RWPE2 (cell line): ENCODE data around the gene SHPK.

Experiments
- ATAC-seq: fragments of 200-7000 bp; cut with Tn5 transposase; 3 replicates; pipeline ENCODE4 v1.9.1; 2021; ENCODE audit warnings: low read depth
- DNase-seq: peaks from one replicate; pipeline ENCODE4 v3.0.0-alpha.2; 2020; ENCODE audit warnings: low spot score
- H3K27ac ChIP-seq: fragments of 450-650 bp; 2 replicates; pipeline ENCODE4 v1.5.1; 2017; ENCODE audit warnings: mild to moderate bottlenecking; ENCODE audit not compliant: poor library complexity, severe bottlenecking
- H3K27me3 ChIP-seq: fragments of 250-450 bp; sonication (Bioruptor Pico); 2 replicates; pipeline ENCODE4 v1.5.1; 2021; ENCODE audit warnings: mild to moderate bottlenecking, moderate library complexity; ENCODE audit not compliant: insufficient read depth, poor library complexity, severe bottlenecking
- H3K36me3 ChIP-seq: fragments of 250-450 bp; sonication (Bioruptor Pico); 2 replicates; pipeline ENCODE4 v1.5.1; 2020; ENCODE audit warnings: low read depth, mild to moderate bottlenecking, moderate library complexity
- H3K4me1 ChIP-seq: fragments of 250-450 bp; sonication (Bioruptor Pico); 2 replicates; pipeline ENCODE4 v1.5.1; 2021; ENCODE audit warnings: mild to moderate bottlenecking, moderate library complexity; ENCODE audit not compliant: insufficient read depth, poor library complexity, severe bottlenecking
- H3K4me3 ChIP-seq: fragments of 250-450 bp; sonication (Bioruptor Pico); 2 replicates; pipeline ENCODE4 v1.5.1; 2021; ENCODE audit warnings: mild to moderate bottlenecking, moderate library complexity; ENCODE audit not compliant: severe bottlenecking
- H3K9me3 ChIP-seq: fragments of 250-450 bp; sonication (Bioruptor Pico); 2 replicates; pipeline ENCODE4 v1.5.1; 2021; ENCODE audit warnings: mild to moderate bottlenecking, moderate library complexity; ENCODE audit not compliant: severe bottlenecking
- TF ChIP-seq, protein P1 (sequence below): fragments of 450-650 bp; IDR thresholded peaks from one replicate; pipeline ENCODE4 v1.5.1; 2017; ENCODE audit warnings: mild to moderate bottlenecking, moderate library complexity; ENCODE audit not compliant: poor library complexity, severe bottlenecking

The SHPK gene

DNA sequence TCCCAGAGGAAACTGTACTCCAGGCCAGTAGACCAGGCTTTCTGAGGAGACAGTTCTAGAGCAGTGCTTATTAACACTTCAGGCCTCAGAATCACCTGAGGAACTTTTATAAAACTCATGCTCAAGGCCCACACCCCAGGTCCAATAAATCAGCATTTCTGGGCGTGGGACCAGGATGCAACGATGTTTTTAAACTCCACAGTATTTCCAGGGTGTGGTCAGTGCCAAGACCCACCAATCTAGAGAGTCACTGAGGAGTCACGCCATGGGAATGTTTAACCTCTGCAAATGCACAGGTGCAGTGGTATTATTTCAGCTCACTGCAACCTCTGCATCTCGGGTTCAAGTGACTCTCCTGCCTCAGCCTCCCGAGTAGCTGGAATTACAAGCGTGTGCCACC lies 22.9 kb downstream of the SHPK start:
- Histone ChIP-seq H3K36me3 (peaks cover 52% of the 10 kb centered on the region), H3K27me3 (no peaks in the 10 kb centered on the region), H3K4me1 (peaks cover 6% of the 10 kb centered on the region), H3K9me3 (no peaks in the 10 kb centered on the region), H3K27ac (no peak overlapping the region), H3K4me3 (no peak overlapping the region)
- TF ChIP-seq, protein P1, sequence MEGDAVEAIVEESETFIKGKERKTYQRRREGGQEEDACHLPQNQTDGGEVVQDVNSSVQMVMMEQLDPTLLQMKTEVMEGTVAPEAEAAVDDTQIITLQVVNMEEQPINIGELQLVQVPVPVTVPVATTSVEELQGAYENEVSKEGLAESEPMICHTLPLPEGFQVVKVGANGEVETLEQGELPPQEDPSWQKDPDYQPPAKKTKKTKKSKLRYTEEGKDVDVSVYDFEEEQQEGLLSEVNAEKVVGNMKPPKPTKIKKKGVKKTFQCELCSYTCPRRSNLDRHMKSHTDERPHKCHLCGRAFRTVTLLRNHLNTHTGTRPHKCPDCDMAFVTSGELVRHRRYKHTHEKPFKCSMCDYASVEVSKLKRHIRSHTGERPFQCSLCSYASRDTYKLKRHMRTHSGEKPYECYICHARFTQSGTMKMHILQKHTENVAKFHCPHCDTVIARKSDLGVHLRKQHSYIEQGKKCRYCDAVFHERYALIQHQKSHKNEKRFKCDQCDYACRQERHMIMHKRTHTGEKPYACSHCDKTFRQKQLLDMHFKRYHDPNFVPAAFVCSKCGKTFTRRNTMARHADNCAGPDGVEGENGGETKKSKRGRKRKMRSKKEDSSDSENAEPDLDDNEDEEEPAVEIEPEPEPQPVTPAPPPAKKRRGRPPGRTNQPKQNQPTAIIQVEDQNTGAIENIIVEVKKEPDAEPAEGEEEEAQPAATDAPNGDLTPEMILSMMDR = no peak
- ATAC-seq (no peak), DNase-seq (no peak)

DNA sequence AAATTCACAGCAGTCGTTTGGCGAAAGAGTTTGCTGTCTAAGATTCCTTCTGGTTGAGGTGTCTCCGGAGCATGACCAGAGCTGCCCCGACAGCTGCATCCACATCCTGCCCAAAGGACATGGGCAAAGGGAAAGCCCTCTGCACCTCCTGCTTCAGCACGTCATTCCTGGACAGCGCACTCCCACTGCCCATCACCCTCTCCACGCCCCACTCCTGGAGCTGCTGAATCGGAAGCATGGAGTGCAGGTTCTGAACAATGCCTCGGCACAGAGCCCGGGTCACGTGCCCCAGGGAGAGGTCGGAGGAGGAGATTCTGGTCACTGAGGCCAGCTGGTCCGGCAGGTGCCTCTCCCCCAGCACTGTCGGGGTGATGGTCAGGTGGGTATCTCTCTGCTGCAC lies 25.5 kb downstream of the SHPK start:
- peaks cover 45% of the 10 kb centered on the region for H3K36me3 ChIP-seq
- TF ChIP-seq, protein P1 = no peak
- H3K4me1 ChIP-seq = peaks cover 6% of the 10 kb centered on the region
- no peak overlapping the region for H3K27ac ChIP-seq
- no peaks in the 10 kb centered on the region for H3K27me3 ChIP-seq
- H3K9me3 ChIP-seq = no peaks in the 10 kb centered on the region
- no peak overlapping the region for H3K4me3 ChIP-seq
- DNase-seq (no peak), ATAC-seq (no peak)

GRCh38 chr17:3609689-3610088 lies 26.4 kb downstream of the SHPK start:
- no peak overlapping the region for H3K4me3 ChIP-seq
- peaks cover 45% of the 10 kb centered on the region for H3K36me3 ChIP-seq
- peaks cover 6% of the 10 kb centered on the region for H3K4me1 ChIP-seq
- H3K9me3 ChIP-seq = no peaks in the 10 kb centered on the region
- no peak overlapping the region for H3K27ac ChIP-seq
- H3K27me3 ChIP-seq = no peaks in the 10 kb centered on the region
- TF ChIP-seq, protein P1 = no peak
- no peak for DNase-seq
- ATAC-seq = no peak

DNA sequence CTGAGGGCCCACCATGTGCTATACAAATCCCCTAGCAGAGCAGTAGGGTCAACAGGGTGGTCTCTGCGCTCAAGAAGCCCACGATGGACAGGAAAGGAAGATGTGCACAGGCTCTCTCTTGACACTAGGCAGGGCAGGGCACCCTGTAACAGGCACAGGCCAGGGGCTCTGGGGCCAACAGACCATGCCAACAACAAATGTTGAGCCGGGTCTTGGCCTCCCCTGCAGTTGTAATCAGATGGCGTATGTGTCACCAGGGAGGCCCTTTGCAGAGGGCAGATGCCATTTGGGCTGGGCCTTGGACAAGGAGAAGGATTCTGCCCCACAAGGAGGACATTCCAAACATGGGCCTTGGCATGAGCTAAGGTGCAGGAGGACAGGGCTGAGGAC lies 32.2 kb downstream of the SHPK start:
- TF ChIP-seq, protein P1 = no peak

DNA sequence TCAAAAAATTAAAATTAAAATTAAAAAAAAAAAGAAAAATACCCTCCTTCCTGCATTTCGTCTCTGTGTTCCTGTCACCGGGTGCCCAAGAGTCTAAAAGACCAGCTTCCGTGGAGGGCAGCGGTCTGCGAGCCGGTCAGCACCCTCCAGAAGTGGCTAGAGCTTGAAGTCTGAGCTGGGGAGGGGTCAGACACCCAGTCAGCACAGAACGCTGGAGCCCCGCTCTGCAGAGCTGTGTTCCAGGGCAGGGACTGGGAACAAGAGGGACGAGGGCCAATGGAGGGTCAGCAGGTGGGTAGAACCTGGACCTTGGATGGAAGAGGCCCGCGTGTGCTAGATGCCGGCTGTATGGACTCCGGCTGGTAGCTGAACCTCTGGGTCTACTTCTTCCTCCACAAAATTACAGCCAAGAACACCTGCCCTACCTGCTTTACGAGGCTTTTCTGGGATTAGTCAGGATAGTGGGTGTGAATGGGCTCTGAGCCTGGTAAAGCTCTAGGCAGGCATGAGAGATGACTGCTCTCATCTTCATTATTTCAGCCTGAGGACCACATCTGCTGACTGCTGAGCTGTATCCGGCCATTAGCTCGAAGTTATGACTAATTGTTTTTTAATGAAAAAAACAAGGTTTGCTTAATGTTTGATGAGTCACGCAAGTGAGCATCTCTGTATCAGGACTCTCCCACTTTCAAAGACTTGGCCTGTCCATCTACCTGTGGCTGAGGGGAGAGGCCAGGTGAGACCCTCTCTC lies 32.8 kb downstream of the SHPK start:
- TF ChIP-seq, protein P1 = no peak
- no peak overlapping the region for H3K4me3 ChIP-seq
- peak; percentile 74 for DNase-seq

More for the DNA sequence above, 32.2 kb downstream of the SHPK start:
- Histone ChIP-seq H3K27me3 (no peaks in the 10 kb centered on the region), H3K27ac (peak overlapping the region; percentile 29), H3K36me3 (peaks cover 8% of the 10 kb centered on the region), H3K9me3 (no peaks in the 10 kb centered on the region), H3K4me1 (peaks cover 10% of the 10 kb centered on the region), H3K4me3 (no peak overlapping the region)
- DNase-seq (no peak), ATAC-seq (peak; percentile 22)

More for the DNA sequence above, 32.8 kb downstream of the SHPK start:
- H3K27ac ChIP-seq = peak overlapping the region; percentile 29
- peaks cover 9% of the 10 kb centered on the region for H3K4me1 ChIP-seq
- H3K36me3 ChIP-seq = peaks cover 6% of the 10 kb centered on the region
- no peaks in the 10 kb centered on the region for H3K27me3 ChIP-seq
- ATAC-seq = peak; percentile 100
- no peaks in the 10 kb centered on the region for H3K9me3 ChIP-seq
